Measurements from ENCODE around the gene CARD11.

CARD11 gene

GRCh38 chr7:2909043-2909442 is 134.6 kb downstream of the CARD11 start:
- no peak for TF ChIP-seq CTCF (conservative IDR thresholded peaks at IDR 0.05; ENCODE audit: control insufficient read depth, insufficient read depth, low read depth, low read length)
- no peak for DNase-seq (ENCODE audit: low read depth)

GRCh38 chr7:2908103-2908683 is 135.5 kb downstream of the CARD11 start:
- H3K4me3 ChIP-seq (ENCODE audit: control insufficient read depth, low read depth, low read length) = no peak overlapping the region

More at GRCh38 chr7:2909043-2909442, 134.6 kb downstream of the CARD11 start:
- H3K4me3 ChIP-seq (ENCODE audit: control insufficient read depth, low read depth, low read length) = no peak overlapping the region

GRCh38 chr7:2906197-2906931 is 137.3 kb downstream of the CARD11 start:
- no peak for TF ChIP-seq CTCF (conservative IDR thresholded peaks at IDR 0.05; ENCODE audit: control insufficient read depth, insufficient read depth, low read depth, low read length)
- DNase-seq (ENCODE audit: low read depth) = no peak
- H3K4me3 ChIP-seq (ENCODE audit: control insufficient read depth, low read depth, low read length) = no peak overlapping the region

More at GRCh38 chr7:2908103-2908683, 135.5 kb downstream of the CARD11 start:
- no peak for DNase-seq (ENCODE audit: low read depth)
- TF ChIP-seq CTCF (conservative IDR thresholded peaks at IDR 0.05; ENCODE audit: control insufficient read depth, insufficient read depth, low read depth, low read length) = no peak

- no peak for TF ChIP-seq CTCF (conservative IDR thresholded peaks at IDR 0.05; ENCODE audit: control insufficient read depth, insufficient read depth, low read depth, low read length)
- no peak overlapping the region for H3K4me3 ChIP-seq (ENCODE audit: control insufficient read depth, low read depth, low read length)
- no peak for DNase-seq (ENCODE audit: low read depth)
Observed at GRCh38 chr7:2905500-2905899, 138.2 kb downstream of the CARD11 start.

GRCh38 chr7:2905027-2905426 is 138.6 kb downstream of the CARD11 start:
- no peak for TF ChIP-seq CTCF (conservative IDR thresholded peaks at IDR 0.05; ENCODE audit: control insufficient read depth, insufficient read depth, low read depth, low read length)
- no peak overlapping the region for H3K4me3 ChIP-seq (ENCODE audit: control insufficient read depth, low read depth, low read length)
- DNase-seq (ENCODE audit: low read depth) = no peak

GRCh38 chr7:2904202-2904601 is 139.5 kb downstream of the CARD11 start:
- H3K4me3 ChIP-seq (ENCODE audit: control insufficient read depth, low read depth, low read length) = no peak overlapping the region
- no peak for TF ChIP-seq CTCF (conservative IDR thresholded peaks at IDR 0.05; ENCODE audit: control insufficient read depth, insufficient read depth, low read depth, low read length)
- no peak for DNase-seq (ENCODE audit: low read depth)
